DND-41 (cell line): Measurements from ENCODE around the gene NCOA4.
"Not testable (repeated sequence)": the region's sequence is repeated elsewhere in the genome, so short reads cannot be mapped to it uniquely, and the experiment has no call there.

Experiments
- EZH2 ChIP-seq: IDR thresholded peaks from 3 replicates; pipeline ENCODE4 v1.6.1; 2012; ENCODE audit warnings: borderline replicate concordance, low read depth, mild to moderate bottlenecking, moderate library complexity, low read length, inconsistent platforms; ENCODE audit not compliant: severe bottlenecking
- TF ChIP-seq, protein P1 (sequence below): IDR thresholded peaks from 2 replicates; pipeline ENCODE4 v1.5.1; 2012; ENCODE audit warnings: borderline replicate concordance, low read length, moderate library complexity, mild to moderate bottlenecking; ENCODE audit not compliant: poor library complexity, severe bottlenecking; ENCODE audit errors: extremely low read depth

DNA sequence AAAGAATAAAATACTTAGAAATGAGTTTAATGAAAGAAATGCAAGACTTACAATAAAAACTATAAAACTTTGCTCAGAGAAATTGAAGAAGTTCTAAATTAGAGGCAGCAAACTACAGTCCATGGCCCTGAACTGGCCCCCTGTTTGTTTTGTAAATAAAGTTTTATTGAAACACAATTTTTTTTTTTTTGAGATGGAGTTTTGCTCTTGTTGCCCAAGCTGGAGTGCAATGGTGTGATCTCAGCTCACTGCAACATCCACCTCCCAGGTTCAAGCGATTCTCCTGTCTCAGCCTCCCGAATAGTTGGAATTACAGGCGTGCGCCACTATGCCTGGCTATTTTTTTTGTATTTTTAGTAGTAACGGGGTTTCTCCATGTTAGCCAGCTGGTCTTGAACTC lies 27.5 kb upstream of the NCOA4 start:
- TF ChIP-seq, protein P1, sequence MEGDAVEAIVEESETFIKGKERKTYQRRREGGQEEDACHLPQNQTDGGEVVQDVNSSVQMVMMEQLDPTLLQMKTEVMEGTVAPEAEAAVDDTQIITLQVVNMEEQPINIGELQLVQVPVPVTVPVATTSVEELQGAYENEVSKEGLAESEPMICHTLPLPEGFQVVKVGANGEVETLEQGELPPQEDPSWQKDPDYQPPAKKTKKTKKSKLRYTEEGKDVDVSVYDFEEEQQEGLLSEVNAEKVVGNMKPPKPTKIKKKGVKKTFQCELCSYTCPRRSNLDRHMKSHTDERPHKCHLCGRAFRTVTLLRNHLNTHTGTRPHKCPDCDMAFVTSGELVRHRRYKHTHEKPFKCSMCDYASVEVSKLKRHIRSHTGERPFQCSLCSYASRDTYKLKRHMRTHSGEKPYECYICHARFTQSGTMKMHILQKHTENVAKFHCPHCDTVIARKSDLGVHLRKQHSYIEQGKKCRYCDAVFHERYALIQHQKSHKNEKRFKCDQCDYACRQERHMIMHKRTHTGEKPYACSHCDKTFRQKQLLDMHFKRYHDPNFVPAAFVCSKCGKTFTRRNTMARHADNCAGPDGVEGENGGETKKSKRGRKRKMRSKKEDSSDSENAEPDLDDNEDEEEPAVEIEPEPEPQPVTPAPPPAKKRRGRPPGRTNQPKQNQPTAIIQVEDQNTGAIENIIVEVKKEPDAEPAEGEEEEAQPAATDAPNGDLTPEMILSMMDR, result not testable (repeated sequence)
- TF ChIP-seq EZH2, result not testable (repeated sequence)
